HG03039 (cell line): Measurements from ENCODE around the gene ZCCHC24.
"Not testable (repeated sequence)": the region's sequence is repeated elsewhere in the genome, so short reads cannot be mapped to it uniquely, and the experiment has no call there.

Source experiments
- ATAC-seq: cut with Tn5 transposase; IDR thresholded peaks from one replicate; pipeline ENCODE4 v1.9.1; 2021; ENCODE audit warnings: mild to moderate bottlenecking, moderate library complexity; ENCODE audit not compliant: unreplicated experiment

ZCCHC24 gene

GRCh38 chr10:79335094-79335469 lies 110.3 kb downstream of the ZCCHC24 start:
- ATAC-seq: no peak

DNA sequence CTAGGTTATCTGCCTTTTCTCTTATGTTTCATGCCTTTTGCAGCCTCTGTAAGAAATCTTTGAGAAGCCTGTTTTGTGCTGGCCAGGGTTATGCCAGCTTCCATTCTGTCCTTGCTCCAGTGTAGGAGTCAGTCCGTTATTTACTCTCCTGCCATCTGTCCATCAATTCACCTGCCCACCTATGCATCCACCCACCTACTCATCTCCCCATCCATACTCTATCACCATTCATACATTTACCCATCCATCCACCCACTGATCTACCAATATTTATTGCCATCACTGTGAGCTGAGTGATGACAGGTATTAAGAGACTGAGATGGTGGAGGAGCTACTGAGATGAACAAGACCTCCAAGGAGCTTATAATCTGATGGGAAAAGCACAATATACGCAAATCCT lies 110.9 kb downstream of the ZCCHC24 start:
- no peak for ATAC-seq

- ATAC-seq: no peak
Observed at GRCh38 chr10:79333513-79333912, 111.9 kb downstream of the ZCCHC24 start.

DNA sequence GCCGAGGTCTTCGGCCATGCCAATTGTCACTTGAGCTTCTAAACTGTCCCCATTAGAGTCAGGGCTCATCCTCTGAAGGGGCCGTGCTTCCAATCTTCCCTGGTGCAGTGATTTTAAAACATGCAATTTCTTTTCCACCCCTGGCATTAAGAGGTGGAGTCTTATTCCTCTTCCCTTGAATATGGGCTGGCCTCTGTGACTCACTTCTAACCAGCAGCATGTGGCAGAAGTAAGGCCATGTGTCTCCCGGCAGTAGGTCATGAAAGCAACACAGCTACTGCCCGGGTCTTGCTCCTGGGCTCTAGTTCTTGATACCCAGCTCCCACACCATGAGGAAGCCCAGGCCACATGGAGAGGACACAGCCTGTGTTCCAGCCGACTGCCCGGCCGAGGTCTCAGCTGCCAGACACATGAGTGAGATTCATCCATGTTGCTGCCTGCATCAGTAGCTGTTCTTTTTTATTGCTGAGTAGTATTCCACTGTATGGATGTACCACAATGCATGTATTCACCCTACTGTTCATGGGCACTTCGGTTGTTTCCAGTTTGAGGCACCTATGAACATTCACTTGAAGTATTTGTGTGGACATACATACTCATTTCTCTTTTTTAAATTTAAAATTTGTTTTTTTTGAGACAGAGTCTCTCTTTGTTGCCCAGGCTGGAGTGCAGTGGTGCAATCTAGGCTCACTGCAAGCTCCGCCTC lies 112.7 kb downstream of the ZCCHC24 start:
- not testable (repeated sequence) for ATAC-seq
